ENCODE measurements around the gene CAPS.

DNA sequence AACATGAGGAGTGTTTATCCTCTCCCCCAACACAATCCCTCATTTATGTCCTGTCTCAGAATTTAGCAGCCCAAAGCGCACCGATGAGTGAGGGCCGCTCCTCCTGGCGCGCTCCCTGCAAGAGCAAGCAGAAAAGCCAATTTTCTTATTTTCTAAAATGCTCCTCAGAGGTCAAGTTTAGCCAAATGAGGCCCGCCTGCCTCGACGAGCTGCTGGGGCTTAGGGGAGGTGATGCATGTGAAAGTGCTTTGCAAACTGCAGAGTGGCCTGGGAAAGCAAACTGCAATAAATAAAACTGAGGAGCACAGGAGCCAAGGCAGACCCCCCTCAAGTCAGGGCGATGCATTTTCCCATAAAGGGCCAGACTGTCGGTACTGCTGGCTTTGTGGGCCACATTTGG lies 29.0 kb downstream of the CAPS start:
- TF ChIP-seq CTCF (IDR thresholded peaks at IDR 0.05) (no peak), POLR2A (IDR thresholded peaks at IDR 0.05) (no peak)

All from body of pancreas (tissue), 4 donors.